DOHH2 (cell line): Measurements from ENCODE around the gene TMEM248.

Experiments used
- H3F3A ChIP-seq: fragments of 200-600 bp; sonication (generic), shearing (Covaris generic); 2 replicates; pipeline ENCODE4 v1.6.0; 2016; ENCODE audit warnings: antibody characterized with exemption, mild to moderate bottlenecking; ENCODE audit not compliant: control insufficient read depth, insufficient read depth
- H3K27ac ChIP-seq: fragments of 200-600 bp; sonication (generic); 2 replicates; pipeline ENCODE4 v1.5.1; 2014; ENCODE audit warnings: low read depth, mild to moderate bottlenecking, low read length, moderate library complexity
- H3K27me3 ChIP-seq: fragments of 200-600 bp; sonication (generic); 2 replicates; pipeline ENCODE4 v1.6.1; 2014; ENCODE audit warnings: mild to moderate bottlenecking, low read length, mixed read lengths; ENCODE audit not compliant: control insufficient read depth
- H3K36me3 ChIP-seq: fragments of 200-600 bp; sonication (generic); 2 replicates; pipeline ENCODE4 v1.6.1; 2014; ENCODE audit warnings: mild to moderate bottlenecking, low read length, moderate library complexity, mixed read lengths; ENCODE audit not compliant: control insufficient read depth
- H3K4me1 ChIP-seq: fragments of 200-600 bp; sonication (generic); 2 replicates; pipeline ENCODE4 v1.6.1; 2014; ENCODE audit warnings: mild to moderate bottlenecking, low read length, mixed read lengths; ENCODE audit not compliant: control insufficient read depth
- H3K4me2 ChIP-seq: fragments of 200-600 bp; sonication (generic); 2 replicates; pipeline ENCODE4 v1.6.0; 2014; ENCODE audit warnings: mild to moderate bottlenecking, low read length, moderate library complexity
- H3K4me3 ChIP-seq: fragments of 200-600 bp; sonication (generic); 2 replicates; pipeline ENCODE4 v1.5.1; 2014; ENCODE audit warnings: mild to moderate bottlenecking, low read length, mixed read lengths
- H3K79me2 ChIP-seq: fragments of 200-600 bp; sonication (generic); 2 replicates; pipeline ENCODE4 v1.6.1; 2014; ENCODE audit warnings: mild to moderate bottlenecking, low read length, mixed read lengths; ENCODE audit not compliant: control insufficient read depth
- H3K9me2 ChIP-seq: fragments of 200-600 bp; sonication (generic); replicated peaks from 2 replicates; pipeline ENCODE4 v1.6.1; 2014; ENCODE audit warnings: mild to moderate bottlenecking, low read length, mixed read lengths; ENCODE audit not compliant: control insufficient read depth
- H3K9me3 ChIP-seq: fragments of 200-600 bp; sonication (generic); 2 replicates; pipeline ENCODE4 v1.6.1; 2014; ENCODE audit warnings: antibody characterized with exemption, low read length, mixed read lengths; ENCODE audit not compliant: control insufficient read depth, insufficient read depth
- H4K20me1 ChIP-seq: fragments of 200-600 bp; sonication (generic); 2 replicates; pipeline ENCODE4 v1.6.0; 2014; ENCODE audit warnings: low read depth, mild to moderate bottlenecking, antibody characterized with exemption, low read length, moderate library complexity; ENCODE audit not compliant: control insufficient read depth, insufficient read depth
- EZH2phosphoT487 ChIP-seq: fragments of 200-600 bp; sonication (generic); IDR thresholded peaks from 2 replicates; pipeline ENCODE4 v1.6.1; 2017; ENCODE audit warnings: borderline replicate concordance, mild to moderate bottlenecking, antibody characterized with exemption, low read length, moderate library complexity, mixed read lengths
- TF ChIP-seq, protein P1 (sequence below): fragments of 200-600 bp; sonication (generic); IDR thresholded peaks from one replicate; pipeline ENCODE4 v1.5.1; 2014; ENCODE audit warnings: antibody characterized with exemption, mild to moderate bottlenecking, low read depth, low read length; ENCODE audit not compliant: poor library complexity, severe bottlenecking

Gene TMEM248

DNA sequence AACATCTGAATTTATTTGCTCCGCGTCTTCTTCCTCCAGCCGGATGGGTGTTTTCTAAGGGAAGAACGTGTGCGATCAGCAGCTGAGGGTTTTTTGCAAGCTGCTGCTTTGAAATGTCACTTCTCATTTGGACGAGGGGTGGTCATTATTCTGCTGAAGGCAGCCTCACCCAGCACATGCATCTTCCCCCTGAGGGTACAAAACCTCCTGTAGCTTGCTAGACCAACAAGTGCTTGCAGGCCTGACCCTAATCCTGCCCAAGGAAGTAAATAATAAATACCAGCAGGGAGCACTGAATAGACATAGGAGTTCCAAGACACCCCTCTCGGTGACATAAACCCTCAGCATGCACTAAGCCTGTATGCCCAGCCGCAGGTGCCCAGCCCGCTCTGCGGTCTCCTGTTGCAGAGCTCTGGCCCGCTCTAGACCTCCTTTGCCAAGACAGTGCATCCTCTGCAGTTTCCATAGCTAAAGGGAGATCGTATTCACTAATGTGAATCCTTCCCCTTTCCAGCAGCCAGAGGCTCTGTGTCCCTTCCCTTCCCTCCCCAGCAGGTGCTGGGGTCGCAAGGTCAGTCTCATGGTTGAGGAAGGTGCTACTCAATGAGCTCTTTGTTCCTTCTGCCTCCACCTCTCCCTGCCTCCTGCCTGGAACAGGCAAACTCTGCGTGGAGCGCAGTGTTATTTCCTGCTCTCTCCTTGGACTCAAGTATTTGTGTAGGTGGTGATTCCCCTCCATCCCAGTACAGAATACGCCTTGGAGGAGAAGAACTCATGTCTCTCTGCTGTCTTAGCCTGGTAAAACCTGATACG is 37.7 kb downstream of the TMEM248 start:
- H3K9me2 ChIP-seq: no peaks in the 10 kb centered on the region
- H3K4me3 ChIP-seq: no peak overlapping the region
- H3K4me1 ChIP-seq: no peaks in the 10 kb centered on the region
- H4K20me1 ChIP-seq: no peaks in the 10 kb centered on the region
- H3K4me2 ChIP-seq: no peak overlapping the region
- no peak overlapping the region for H3K27ac ChIP-seq
- no peaks in the 10 kb centered on the region for H3K79me2 ChIP-seq
- H3K36me3 ChIP-seq: peaks cover 61% of the 10 kb centered on the region
- no peaks in the 10 kb centered on the region for H3F3A ChIP-seq
- H3K27me3 ChIP-seq: no peaks in the 10 kb centered on the region
- TF ChIP-seq EZH2phosphoT487: no peak
- TF ChIP-seq, protein P1, sequence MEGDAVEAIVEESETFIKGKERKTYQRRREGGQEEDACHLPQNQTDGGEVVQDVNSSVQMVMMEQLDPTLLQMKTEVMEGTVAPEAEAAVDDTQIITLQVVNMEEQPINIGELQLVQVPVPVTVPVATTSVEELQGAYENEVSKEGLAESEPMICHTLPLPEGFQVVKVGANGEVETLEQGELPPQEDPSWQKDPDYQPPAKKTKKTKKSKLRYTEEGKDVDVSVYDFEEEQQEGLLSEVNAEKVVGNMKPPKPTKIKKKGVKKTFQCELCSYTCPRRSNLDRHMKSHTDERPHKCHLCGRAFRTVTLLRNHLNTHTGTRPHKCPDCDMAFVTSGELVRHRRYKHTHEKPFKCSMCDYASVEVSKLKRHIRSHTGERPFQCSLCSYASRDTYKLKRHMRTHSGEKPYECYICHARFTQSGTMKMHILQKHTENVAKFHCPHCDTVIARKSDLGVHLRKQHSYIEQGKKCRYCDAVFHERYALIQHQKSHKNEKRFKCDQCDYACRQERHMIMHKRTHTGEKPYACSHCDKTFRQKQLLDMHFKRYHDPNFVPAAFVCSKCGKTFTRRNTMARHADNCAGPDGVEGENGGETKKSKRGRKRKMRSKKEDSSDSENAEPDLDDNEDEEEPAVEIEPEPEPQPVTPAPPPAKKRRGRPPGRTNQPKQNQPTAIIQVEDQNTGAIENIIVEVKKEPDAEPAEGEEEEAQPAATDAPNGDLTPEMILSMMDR: no peak
- no peaks in the 10 kb centered on the region for H3K9me3 ChIP-seq

DNA sequence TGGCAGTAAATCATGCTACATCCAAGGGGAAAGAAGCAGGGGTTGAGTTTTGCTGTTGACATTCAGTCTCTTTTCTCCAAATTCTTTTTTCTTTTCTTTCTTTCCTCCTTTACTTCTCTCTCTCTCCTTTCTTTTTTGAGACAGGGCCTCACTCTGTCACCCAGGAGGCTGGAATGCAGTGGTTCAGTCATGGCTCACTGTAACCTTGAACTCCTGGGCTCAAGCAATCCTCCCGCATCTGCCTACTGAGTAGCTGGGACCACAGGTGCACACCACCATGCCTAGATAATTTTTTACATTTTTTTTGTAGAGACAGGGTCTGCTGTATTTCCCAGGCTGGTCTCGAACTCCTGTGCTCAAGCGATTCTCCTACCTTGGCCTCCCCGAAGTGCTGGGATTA is 39.2 kb downstream of the TMEM248 start:
- Histone ChIP-seq H3K9me3 (no peaks in the 10 kb centered on the region), H3K36me3 (peaks cover 52% of the 10 kb centered on the region)

GRCh38 chr7:66961096-66961495 is 40.1 kb downstream of the TMEM248 start:
- no peak overlapping the region for H3K4me3 ChIP-seq
- H3K27me3 ChIP-seq: no peaks in the 10 kb centered on the region
- H3K9me2 ChIP-seq: no peaks in the 10 kb centered on the region
- H3K9me3 ChIP-seq: no peaks in the 10 kb centered on the region
- no peak overlapping the region for H3K27ac ChIP-seq
- H4K20me1 ChIP-seq: no peaks in the 10 kb centered on the region
- H3K79me2 ChIP-seq: no peaks in the 10 kb centered on the region
- H3K4me1 ChIP-seq: no peaks in the 10 kb centered on the region
- H3K36me3 ChIP-seq: peaks cover 43% of the 10 kb centered on the region
- no peak for TF ChIP-seq EZH2phosphoT487
- TF ChIP-seq, protein P1: no peak
- no peak overlapping the region for H3K4me2 ChIP-seq
- H3F3A ChIP-seq: no peaks in the 10 kb centered on the region

More for the DNA sequence above, 39.2 kb downstream of the TMEM248 start:
- no peak overlapping the region for H3K4me3 ChIP-seq
- H3F3A ChIP-seq: no peaks in the 10 kb centered on the region
- no peaks in the 10 kb centered on the region for H3K4me1 ChIP-seq
- no peaks in the 10 kb centered on the region for H3K9me2 ChIP-seq
- no peaks in the 10 kb centered on the region for H3K27me3 ChIP-seq
- no peak overlapping the region for H3K4me2 ChIP-seq
- no peaks in the 10 kb centered on the region for H4K20me1 ChIP-seq
- no peaks in the 10 kb centered on the region for H3K79me2 ChIP-seq
- H3K27ac ChIP-seq: no peak overlapping the region
- TF ChIP-seq EZH2phosphoT487: no peak
- TF ChIP-seq, protein P1: no peak
